OCI-LY3 (cell line): ENCODE data around the gene CSNK1G2.

Source experiments
- H2AFZ ChIP-seq: fragments of 200-600, 300-600 bp; shearing (Covaris generic); 2 replicates; pipeline ENCODE4 v1.6.0; 2014; ENCODE audit warnings: antibody characterized with exemption, low read depth, low read length
- H3K27ac ChIP-seq: fragments of 200-600, 300-600 bp; sonication (generic); 2 replicates; pipeline ENCODE4 v1.5.1; 2014; ENCODE audit warnings: mild to moderate bottlenecking, low read length, moderate library complexity, mixed read lengths
- H3K27me3 ChIP-seq: fragments of 200-600, 300-600 bp; sonication (generic); 2 replicates; pipeline ENCODE4 v1.6.1; 2014; ENCODE audit warnings: low read depth, low read length, mixed read lengths
- H3K36me3 ChIP-seq: fragments of 200-600, 300-600 bp; sonication (generic); replicated peaks from 2 replicates; pipeline ENCODE3; 2014; ENCODE audit warnings: low read depth, low read length, mixed read lengths
- H3K4me1 ChIP-seq: fragments of 300-600, 200-600 bp; sonication (generic); 2 replicates; pipeline ENCODE4 v1.6.1; 2014; ENCODE audit warnings: low read length, mixed read lengths
- H3K4me2 ChIP-seq: fragments of 200-600, 300-600 bp; sonication (generic); 2 replicates; pipeline ENCODE4 v1.6.1; 2014; ENCODE audit warnings: low read length, mixed read lengths
- H3K4me3 ChIP-seq: fragments of 300-600, 200-600 bp; sonication (generic); 2 replicates; pipeline ENCODE4 v1.5.1; 2014; ENCODE audit warnings: antibody characterized with exemption, mild to moderate bottlenecking, low read length, moderate library complexity
- H3K79me2 ChIP-seq: fragments of 300-600, 200-600 bp; shearing (Covaris generic); 2 replicates; pipeline ENCODE4 v1.6.1; 2014; ENCODE audit warnings: mild to moderate bottlenecking, low read length, mixed read lengths
- H3K9ac ChIP-seq: fragments of 300-600, 200-600 bp; shearing (Covaris generic); 2 replicates; pipeline ENCODE4 v1.6.0; 2014; ENCODE audit warnings: mild to moderate bottlenecking, low read length, moderate library complexity
- H3K9me3 ChIP-seq: fragments of 200-600, 300-600 bp; shearing (Covaris generic); 2 replicates; pipeline ENCODE4 v1.6.1; 2014; ENCODE audit warnings: low read length, mixed read lengths; ENCODE audit not compliant: insufficient read depth
- H4K20me1 ChIP-seq: fragments of 200-600, 300-600 bp; sonication (generic); 2 replicates; pipeline ENCODE4 v1.6.1; 2016; ENCODE audit warnings: low read length, mixed read lengths; ENCODE audit not compliant: insufficient read depth
- EZH2phosphoT487 ChIP-seq: fragments of 200-600 bp; shearing (Covaris generic); IDR thresholded peaks from 2 replicates; pipeline ENCODE4 v1.6.1; 2018; ENCODE audit warnings: antibody characterized with exemption, mixed run types, low read depth
- TF ChIP-seq, protein P1 (sequence below): fragments of 200-600, 300-600 bp; sonication (generic); IDR thresholded peaks from 2 replicates; pipeline ENCODE4 v1.5.1; 2014; ENCODE audit warnings: antibody characterized with exemption, low read length, low read depth

CSNK1G2 gene

DNA sequence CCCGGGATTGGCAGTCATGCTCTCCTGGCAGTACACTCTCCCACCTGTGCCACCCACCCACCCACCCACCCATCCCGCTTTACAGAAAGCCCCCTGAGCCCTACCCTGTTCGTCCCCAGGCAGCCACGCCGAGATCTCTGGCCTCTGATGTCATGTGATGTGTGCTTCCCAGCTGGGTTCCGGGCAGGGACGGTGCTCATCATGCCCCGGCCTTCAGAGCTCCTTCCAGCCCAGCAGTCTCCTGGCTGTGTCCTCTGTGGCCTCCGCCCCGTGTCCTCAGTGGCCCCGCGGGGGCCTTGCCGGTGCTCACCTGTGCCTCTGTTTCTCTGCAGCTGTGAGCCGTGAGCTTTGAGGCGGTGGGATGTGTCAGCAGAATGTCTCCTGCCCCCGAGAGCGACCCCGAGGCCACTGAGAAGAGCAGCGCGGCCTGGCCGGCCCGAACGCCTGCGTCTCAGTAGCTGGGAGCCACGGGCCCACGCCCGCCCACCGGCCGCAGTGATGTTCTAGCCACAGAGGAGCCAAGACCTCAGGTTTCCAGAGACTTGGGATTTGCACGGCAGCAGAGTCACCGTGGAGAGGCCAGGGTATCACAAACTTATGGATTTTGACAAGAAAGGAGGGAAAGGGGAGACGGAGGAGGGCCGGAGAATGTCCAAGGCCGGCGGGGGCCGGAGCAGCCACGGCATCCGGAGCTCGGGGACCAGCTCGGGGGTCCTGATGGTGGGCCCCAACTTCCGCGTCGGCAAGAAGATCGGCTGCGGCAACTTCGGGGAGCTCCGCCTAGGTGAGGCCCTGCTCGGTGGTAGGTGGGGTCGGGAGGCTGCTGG lies 28.4 kb downstream of the CSNK1G2 start:
- Histone ChIP-seq H4K20me1 (peaks cover 74% of the 10 kb centered on the region), H3K9ac (no peak overlapping the region), H3K9me3 (no peaks in the 10 kb centered on the region), H3K27ac (no peak overlapping the region), H3K4me3 (no peak overlapping the region), H3K4me2 (no peak overlapping the region), H3K4me1 (no peaks in the 10 kb centered on the region), H3K79me2 (peaks cover 46% of the 10 kb centered on the region), H2AFZ (no peak overlapping the region), H3K27me3 (no peaks in the 10 kb centered on the region), H3K36me3 (peaks cover 16% of the 10 kb centered on the region)
- TF ChIP-seq, protein P1, sequence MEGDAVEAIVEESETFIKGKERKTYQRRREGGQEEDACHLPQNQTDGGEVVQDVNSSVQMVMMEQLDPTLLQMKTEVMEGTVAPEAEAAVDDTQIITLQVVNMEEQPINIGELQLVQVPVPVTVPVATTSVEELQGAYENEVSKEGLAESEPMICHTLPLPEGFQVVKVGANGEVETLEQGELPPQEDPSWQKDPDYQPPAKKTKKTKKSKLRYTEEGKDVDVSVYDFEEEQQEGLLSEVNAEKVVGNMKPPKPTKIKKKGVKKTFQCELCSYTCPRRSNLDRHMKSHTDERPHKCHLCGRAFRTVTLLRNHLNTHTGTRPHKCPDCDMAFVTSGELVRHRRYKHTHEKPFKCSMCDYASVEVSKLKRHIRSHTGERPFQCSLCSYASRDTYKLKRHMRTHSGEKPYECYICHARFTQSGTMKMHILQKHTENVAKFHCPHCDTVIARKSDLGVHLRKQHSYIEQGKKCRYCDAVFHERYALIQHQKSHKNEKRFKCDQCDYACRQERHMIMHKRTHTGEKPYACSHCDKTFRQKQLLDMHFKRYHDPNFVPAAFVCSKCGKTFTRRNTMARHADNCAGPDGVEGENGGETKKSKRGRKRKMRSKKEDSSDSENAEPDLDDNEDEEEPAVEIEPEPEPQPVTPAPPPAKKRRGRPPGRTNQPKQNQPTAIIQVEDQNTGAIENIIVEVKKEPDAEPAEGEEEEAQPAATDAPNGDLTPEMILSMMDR: no peak
- TF ChIP-seq EZH2phosphoT487: no peak

DNA sequence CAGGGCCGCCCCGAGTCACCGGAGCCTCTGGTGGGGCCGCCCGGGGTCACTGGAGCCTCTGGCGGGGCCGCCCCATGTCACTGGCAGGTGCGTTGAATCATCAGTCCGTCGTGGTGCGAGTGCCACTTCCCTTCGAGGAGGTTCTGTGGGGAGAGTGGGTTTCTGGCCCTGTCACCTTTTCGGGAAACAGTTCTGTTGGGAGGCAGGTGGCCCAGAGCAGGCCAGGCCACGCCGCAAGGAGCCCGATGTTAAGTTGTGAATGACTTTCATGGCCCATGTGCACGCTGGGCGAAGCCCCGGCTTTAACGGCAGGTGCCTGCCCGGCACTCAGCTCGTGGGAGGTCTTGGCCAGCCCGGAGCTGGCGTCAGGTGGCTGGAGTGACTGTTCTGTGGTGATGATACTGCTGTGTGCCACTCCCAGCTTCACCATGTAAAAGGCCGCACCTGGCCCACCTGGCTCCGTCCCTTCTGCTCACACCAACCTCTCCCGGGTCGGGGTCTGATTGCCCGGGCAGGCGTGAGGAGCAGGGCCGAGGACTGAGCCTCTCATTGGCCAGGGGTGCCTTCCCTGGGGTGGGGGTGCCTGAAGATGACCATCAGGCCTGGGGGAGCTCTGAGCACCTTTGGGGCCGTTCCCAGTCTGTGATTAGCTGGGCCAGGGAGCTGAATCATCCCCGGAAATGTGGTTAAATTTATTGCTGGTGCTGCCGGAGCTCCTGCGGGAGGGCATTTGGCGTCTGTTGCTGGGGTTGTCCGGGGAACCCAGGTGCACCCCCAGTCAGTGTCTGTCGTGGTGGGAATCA lies 29.2 kb downstream of the CSNK1G2 start:
- no peak overlapping the region for H3K9ac ChIP-seq
- peaks cover 72% of the 10 kb centered on the region for H4K20me1 ChIP-seq
- H3K27me3 ChIP-seq: no peaks in the 10 kb centered on the region
- no peaks in the 10 kb centered on the region for H3K9me3 ChIP-seq
- TF ChIP-seq, protein P1: no peak
- no peak for TF ChIP-seq EZH2phosphoT487
- no peak overlapping the region for H3K4me2 ChIP-seq
- peaks cover 54% of the 10 kb centered on the region for H3K79me2 ChIP-seq
- H2AFZ ChIP-seq: no peak overlapping the region
- H3K36me3 ChIP-seq: peaks cover 22% of the 10 kb centered on the region
- H3K4me3 ChIP-seq: no peak overlapping the region
- H3K27ac ChIP-seq: no peak overlapping the region
- H3K4me1 ChIP-seq: no peaks in the 10 kb centered on the region

DNA sequence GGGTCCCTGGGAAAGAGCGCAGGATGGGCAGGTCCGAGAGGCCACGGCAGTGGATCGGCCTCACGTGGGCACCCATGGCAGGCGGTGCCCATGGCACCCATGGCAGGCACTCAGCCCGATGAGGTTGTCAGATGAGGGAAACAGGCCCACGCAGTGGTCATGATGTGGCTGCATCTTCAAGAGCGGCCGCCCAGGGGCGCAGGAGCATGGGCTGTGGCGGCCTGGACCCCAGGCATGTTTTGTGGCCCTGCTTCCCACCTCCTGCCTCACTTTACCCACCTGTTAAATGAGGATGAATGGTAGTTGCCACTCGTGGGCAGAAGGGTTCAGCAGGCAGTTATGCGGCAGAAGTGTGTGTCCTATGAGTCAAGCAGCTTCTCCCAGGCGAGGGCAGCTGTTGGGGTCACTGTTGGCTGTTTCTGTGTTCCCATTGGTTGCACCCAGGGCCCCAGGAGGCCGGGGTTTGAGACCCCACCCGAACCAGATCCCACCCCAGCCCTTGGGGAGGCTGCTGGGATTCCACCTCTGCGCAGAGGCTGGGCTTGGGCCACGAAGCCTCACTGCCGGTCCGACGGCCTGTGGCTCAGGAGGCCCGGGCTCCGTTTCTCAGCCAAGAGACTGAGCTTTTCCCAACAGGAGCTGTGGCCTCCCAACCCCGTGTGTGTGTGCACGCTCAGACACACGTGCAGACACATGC lies 30.0 kb downstream of the CSNK1G2 start:
- Histone ChIP-seq H2AFZ (no peak overlapping the region), H3K27ac (no peak overlapping the region), H3K9me3 (no peaks in the 10 kb centered on the region), H3K4me1 (no peaks in the 10 kb centered on the region), H3K27me3 (no peaks in the 10 kb centered on the region), H3K36me3 (peaks cover 26% of the 10 kb centered on the region), H4K20me1 (peaks cover 71% of the 10 kb centered on the region), H3K4me3 (no peak overlapping the region), H3K79me2 (peaks cover 61% of the 10 kb centered on the region), H3K9ac (no peak overlapping the region), H3K4me2 (no peak overlapping the region)
- no peak for TF ChIP-seq EZH2phosphoT487
- TF ChIP-seq, protein P1: no peak
